HL-60 (cell line): ENCODE data around the gene AHDC1.

Source experiments
- POLR2AphosphoS5 ChIP-seq: IDR thresholded peaks from 2 replicates; pipeline ENCODE4 v1.6.1; 2012; ENCODE audit warnings: low read depth
- TF ChIP-seq, protein P1 (sequence below): IDR thresholded peaks from 2 replicates; pipeline ENCODE4 v1.6.1; 2012; ENCODE audit warnings: low read depth; ENCODE audit not compliant: insufficient replicate concordance

DNA sequence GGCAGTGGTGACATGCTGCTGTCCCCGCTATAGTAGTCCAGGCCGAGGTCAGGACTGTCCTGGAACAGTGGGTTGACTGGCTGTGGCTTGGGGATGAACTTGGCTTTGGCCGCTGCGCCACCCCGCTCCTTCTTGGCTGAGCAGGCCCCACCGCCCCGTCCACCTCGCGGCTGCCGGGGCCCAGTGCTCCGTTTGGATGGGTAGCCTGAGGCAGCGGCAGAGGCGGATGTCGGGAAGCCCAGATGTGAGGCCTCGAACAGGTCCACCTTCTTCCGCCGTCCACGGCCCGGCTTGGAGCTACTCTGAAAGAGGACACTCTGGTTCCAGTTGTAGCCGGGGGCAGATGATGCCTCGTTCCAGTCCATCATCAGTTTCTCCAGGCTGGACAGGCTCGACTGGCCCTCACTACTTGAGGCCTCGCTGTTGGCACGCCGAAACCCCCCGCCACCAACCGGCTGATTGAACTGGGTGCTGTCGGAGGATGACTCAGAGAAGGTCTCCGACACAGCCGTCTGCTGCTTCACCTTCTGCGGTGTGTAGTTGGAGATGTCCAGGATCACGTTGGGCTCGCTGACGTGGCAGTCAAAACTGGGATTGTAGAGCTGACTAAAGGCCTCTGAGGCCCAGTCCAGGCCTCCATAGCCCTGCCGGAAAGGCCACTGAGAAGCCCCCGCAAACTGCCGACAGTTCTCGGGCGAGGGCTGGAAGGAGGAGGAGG lies 55.6 kb downstream of the AHDC1 start:
- TF ChIP-seq, protein P1, sequence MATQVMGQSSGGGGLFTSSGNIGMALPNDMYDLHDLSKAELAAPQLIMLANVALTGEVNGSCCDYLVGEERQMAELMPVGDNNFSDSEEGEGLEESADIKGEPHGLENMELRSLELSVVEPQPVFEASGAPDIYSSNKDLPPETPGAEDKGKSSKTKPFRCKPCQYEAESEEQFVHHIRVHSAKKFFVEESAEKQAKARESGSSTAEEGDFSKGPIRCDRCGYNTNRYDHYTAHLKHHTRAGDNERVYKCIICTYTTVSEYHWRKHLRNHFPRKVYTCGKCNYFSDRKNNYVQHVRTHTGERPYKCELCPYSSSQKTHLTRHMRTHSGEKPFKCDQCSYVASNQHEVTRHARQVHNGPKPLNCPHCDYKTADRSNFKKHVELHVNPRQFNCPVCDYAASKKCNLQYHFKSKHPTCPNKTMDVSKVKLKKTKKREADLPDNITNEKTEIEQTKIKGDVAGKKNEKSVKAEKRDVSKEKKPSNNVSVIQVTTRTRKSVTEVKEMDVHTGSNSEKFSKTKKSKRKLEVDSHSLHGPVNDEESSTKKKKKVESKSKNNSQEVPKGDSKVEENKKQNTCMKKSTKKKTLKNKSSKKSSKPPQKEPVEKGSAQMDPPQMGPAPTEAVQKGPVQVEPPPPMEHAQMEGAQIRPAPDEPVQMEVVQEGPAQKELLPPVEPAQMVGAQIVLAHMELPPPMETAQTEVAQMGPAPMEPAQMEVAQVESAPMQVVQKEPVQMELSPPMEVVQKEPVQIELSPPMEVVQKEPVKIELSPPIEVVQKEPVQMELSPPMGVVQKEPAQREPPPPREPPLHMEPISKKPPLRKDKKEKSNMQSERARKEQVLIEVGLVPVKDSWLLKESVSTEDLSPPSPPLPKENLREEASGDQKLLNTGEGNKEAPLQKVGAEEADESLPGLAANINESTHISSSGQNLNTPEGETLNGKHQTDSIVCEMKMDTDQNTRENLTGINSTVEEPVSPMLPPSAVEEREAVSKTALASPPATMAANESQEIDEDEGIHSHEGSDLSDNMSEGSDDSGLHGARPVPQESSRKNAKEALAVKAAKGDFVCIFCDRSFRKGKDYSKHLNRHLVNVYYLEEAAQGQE, result no peak
- no peak for TF ChIP-seq POLR2AphosphoS5
